ENCODE results near the gene GLI3. TPM values are rescaled to one million over a fixed set of nuclear protein-coding genes. Genes with fewer than 3 reads are reported as not detected.

The GLI3 gene
- total RNA-seq, 1 experiment from 2014 or later = 46.2 TPM

DNA sequence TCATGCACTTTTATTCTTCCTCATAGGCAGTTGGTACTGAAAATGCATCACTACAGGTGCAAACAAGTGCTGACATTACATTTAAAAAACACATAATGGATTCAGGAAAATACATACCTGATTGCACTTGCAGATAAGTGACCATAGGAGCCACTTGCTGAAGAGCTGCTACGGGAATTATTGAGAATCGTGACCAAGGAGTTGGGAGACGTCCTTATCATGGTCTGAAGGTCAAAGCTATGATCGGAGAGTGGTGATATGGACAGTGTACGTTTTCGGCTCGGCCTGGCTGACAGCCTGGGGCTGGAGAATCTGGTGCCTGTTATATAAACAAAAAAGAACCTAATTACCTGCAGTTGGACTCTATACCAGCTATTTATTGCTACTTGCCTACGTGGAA, 197.1 kb downstream of the GLI3 start:
- DNase-seq (ENCODE audit: low spot score) = no peak
- no peak for ATAC-seq
- ChIA-PET POLR2A (no interaction called here), CTCF (no interaction called here)
- Mint-ChIP-seq H3K4me1 (peaks cover 13% of the 10 kb centered on the region), H3K36me3 (peaks cover 24% of the 10 kb centered on the region), H3K9me3 (no peaks in the 10 kb centered on the region), H3K4me3 (no peak overlapping the region), H3K27me3 (ENCODE audit: low read depth) (no peaks in the 10 kb centered on the region), H3K27ac (no peak overlapping the region)
- TF ChIP-seq ZNF121 (CRISPR knock-in tag; IDR thresholded peaks at IDR 0.05) = no peak
- no peak for TF ChIP-seq TCF7 (CRISPR knock-in tag; IDR thresholded peaks at IDR 0.05; ENCODE audit: low read depth)
- no peak for TF ChIP-seq E2F1 (CRISPR knock-in tag; IDR thresholded peaks at IDR 0.05)
- no peak for TF ChIP-seq PRRX2 (CRISPR knock-in tag; IDR thresholded peaks at IDR 0.05)
- TF ChIP-seq IRF2 (CRISPR knock-in tag; IDR thresholded peaks at IDR 0.05; ENCODE audit: borderline replicate concordance, low read depth) = no peak
- TF ChIP-seq NR3C1 (CRISPR knock-in tag; conservative IDR thresholded peaks at IDR 0.05; ENCODE audit: low read depth) = no peak
- TF ChIP-seq CTCF (IDR thresholded peaks at IDR 0.05) = no peak
- TF ChIP-seq, protein P1, sequence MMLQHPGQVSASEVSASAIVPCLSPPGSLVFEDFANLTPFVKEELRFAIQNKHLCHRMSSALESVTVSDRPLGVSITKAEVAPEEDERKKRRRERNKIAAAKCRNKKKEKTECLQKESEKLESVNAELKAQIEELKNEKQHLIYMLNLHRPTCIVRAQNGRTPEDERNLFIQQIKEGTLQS (CRISPR knock-in tag; conservative IDR thresholded peaks at IDR 0.05) = no peak
- no peak for TF ChIP-seq RORB (CRISPR knock-in tag; IDR thresholded peaks at IDR 0.05)
- TF ChIP-seq, protein P2, sequence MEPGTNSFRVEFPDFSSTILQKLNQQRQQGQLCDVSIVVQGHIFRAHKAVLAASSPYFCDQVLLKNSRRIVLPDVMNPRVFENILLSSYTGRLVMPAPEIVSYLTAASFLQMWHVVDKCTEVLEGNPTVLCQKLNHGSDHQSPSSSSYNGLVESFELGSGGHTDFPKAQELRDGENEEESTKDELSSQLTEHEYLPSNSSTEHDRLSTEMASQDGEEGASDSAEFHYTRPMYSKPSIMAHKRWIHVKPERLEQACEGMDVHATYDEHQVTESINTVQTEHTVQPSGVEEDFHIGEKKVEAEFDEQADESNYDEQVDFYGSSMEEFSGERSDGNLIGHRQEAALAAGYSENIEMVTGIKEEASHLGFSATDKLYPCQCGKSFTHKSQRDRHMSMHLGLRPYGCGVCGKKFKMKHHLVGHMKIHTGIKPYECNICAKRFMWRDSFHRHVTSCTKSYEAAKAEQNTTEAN (CRISPR knock-in tag; IDR thresholded peaks at IDR 0.05) = no peak
- no peak for TF ChIP-seq FOXP1 (CRISPR knock-in tag; IDR thresholded peaks at IDR 0.05; ENCODE audit: borderline replicate concordance)
- TF ChIP-seq CREM (CRISPR knock-in tag; IDR thresholded peaks at IDR 0.05) = no peak
- no peak for TF ChIP-seq ZNF281 (CRISPR knock-in tag; IDR thresholded peaks at IDR 0.05)
- no peak for TF ChIP-seq GABPB1 (CRISPR knock-in tag; IDR thresholded peaks at IDR 0.05)
- TF ChIP-seq MYBL2 (CRISPR knock-in tag; IDR thresholded peaks at IDR 0.05) = no peak
- TF ChIP-seq, protein P3, sequence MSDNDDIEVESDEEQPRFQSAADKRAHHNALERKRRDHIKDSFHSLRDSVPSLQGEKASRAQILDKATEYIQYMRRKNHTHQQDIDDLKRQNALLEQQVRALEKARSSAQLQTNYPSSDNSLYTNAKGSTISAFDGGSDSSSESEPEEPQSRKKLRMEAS (CRISPR knock-in tag; IDR thresholded peaks at IDR 0.05) = no peak
- TF ChIP-seq EMX1 (CRISPR knock-in tag; IDR thresholded peaks at IDR 0.05) = no peak
- TF ChIP-seq TP53 (CRISPR knock-in tag; IDR thresholded peaks at IDR 0.05) = no peak
- TF ChIP-seq TEAD4 (CRISPR knock-in tag; IDR thresholded peaks at IDR 0.05) = no peak
- TF ChIP-seq, protein P4, sequence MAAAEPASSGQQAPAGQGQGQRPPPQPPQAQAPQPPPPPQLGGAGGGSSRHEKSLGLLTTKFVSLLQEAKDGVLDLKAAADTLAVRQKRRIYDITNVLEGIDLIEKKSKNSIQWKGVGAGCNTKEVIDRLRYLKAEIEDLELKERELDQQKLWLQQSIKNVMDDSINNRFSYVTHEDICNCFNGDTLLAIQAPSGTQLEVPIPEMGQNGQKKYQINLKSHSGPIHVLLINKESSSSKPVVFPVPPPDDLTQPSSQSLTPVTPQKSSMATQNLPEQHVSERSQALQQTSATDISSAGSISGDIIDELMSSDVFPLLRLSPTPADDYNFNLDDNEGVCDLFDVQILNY (CRISPR knock-in tag; IDR thresholded peaks at IDR 0.05) = no peak

Data from WTC11 (cell line).